NCI-H1694 treated with DMSO at 0.1 percent for 48 hours (cell line): ENCODE data around the gene GALNT14.
A peak's percentile ranks its signal among the peaks of the same experiment; 100 is the strongest.

Experiments used
- DNase-seq: peaks from one replicate; lab custom pipeline; 2025; lab: John Stamatoyannopoulos, UW

Gene GALNT14

GRCh38 chr2:31011587-31011986 lies 126.7 kb downstream of the GALNT14 start:
- DNase-seq, result no peak

DNA sequence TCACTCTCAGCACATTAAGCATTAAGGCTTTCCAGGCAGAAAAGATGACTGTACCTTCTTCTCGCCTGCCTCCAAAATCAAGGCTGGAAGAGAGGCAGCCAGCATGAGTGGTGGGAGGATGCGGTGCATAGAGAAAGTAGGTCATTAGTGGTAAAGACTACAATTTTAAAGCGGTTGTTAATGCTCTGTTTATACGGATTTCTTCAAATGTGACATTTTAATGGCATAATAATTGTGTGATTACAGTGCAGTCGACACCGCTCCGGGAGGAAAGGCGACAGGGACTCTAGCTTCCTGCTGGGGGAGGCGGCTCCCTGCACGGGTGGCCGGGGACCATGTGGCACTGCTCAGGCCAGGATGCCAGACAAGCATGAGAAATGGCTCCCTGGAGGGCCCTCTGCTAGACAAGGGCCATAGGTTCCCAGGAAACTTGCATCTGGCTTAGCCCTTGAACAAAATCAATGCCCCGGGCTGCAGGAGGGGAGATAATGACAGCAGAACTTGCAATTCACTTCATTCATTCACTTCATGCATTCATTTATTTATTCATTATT lies 129.6 kb downstream of the GALNT14 start:
- no peak for DNase-seq

DNA sequence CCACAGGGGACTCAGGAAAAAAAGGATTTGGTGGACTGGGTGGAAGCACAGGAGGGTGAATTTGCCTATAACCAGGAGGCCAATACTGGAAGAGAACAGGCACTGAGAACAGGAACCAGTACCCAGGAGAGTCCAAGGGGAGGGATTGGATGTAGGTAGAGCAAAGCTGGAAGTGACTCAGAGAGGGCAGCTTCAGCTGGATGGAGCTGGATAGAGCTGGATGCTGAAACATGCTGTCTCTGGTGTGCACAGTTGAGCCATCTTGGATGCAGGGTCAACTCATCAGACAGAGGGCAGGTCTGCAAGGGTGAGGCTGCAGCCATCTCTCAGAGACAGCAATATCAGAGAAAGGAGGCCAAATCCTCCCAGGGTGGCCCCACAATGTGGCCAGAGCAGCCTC lies 134.0 kb downstream of the GALNT14 start:
- no peak for DNase-seq

DNA sequence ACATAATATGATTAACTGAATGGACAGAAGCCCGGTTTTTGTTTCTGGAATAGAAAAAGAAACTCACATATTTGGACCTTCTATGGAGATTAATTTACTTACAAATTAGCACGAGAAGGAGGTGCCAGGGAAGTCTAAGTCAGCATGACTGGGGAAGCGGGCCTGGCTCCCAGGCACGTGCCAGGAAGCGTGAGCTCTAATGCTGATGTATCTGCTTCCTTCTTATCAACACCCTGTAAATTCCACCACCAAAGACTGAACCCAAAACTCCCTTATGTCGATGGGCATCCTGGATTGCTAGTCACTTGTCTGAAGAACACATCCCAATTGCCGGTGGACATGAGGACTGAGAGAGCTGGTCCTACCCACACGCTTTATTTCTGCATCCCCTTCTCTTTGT lies 134.5 kb downstream of the GALNT14 start:
- no peak for DNase-seq

- DNase-seq, result no peak
These were observed 135.6 kb downstream of the GALNT14 start for GRCh38 chr2:31002537-31003150.

- DNase-seq, result no peak
These were observed 137.3 kb downstream of the GALNT14 start for GRCh38 chr2:31000970-31001369.

- no peak for DNase-seq
These were observed 139.6 kb downstream of the GALNT14 start for GRCh38 chr2:30998672-30999071.

DNA sequence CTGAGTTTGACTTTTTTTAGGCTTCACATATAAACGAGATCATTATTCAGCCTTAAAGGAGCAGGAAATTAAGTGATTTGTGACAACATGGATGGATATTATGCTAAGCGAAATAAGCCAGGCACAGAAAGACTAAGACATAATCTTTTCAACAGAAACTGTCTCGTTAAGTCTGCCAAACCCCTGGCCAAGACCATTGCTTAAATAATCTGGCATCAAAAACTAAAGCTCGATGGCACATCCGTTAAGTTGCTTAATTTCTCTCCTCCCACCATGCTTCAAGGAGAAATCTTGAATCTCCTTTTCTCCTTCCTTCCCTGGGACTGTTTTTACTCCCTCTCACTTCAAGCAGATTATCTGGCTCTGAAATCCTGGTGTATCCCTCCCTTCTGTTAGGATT lies 140.3 kb downstream of the GALNT14 start:
- DNase-seq, result no peak

DNA sequence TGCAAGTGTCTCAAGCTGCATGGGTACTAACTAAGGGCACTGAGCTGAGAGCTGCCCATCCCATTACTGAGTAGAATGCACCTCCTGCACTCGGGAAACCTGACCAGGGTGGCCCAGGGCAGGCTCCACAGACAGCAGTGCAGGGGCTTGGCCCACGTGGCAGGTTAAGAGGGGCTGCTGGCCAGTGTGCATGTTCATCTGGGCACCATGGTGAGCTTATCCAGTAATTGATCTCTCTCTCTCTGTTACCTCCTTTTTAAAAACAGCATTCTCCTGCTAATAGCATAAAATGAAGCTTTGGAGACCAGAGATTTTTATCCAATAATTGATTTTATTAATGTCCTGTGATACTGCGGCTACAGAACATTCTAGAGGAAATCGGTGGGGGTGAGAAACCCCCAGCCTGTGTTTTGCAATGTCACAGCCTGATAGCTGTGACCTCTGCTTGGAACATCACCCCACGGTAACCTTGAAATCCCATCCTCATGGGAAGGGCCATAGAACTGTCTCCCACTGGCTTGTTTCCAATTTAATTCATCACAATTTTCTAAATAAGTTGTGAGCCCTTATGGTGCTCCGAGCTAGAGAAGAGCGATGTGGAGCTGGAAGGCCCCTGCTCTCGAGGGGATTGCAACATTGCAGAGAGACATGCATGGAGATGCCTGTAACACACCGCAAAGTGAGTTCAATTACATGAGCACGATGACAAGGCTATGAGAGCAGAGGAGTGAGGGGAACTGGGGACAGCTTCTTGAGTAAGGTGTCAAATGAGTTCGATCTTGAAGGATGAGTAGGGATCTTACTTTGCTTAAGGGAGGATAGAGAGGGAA lies 143.8 kb downstream of the GALNT14 start:
- DNase-seq, result peak; percentile 45

DNA sequence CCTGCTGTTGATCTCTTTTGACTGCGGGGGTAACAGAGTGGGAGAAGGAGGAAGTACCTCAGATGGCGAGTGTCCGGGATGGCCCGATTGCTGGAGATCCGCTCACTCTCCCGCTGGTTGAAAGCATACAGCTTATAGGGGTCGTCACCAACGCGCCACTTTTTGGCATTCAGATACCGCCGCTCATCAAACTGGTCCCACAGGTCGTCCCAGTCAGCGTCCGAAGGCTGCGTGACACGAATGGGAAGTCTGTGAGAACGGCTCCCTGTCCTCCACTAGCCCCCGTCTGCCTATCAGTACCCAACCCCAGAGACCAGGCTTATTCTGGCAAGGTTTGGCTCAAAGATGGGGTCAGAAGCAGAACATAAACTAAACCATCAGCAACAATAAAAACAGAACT lies 145.5 kb downstream of the GALNT14 start:
- no peak for DNase-seq

GRCh38 chr2:30990671-30991070 lies 147.6 kb downstream of the GALNT14 start:
- DNase-seq, result no peak

DNA sequence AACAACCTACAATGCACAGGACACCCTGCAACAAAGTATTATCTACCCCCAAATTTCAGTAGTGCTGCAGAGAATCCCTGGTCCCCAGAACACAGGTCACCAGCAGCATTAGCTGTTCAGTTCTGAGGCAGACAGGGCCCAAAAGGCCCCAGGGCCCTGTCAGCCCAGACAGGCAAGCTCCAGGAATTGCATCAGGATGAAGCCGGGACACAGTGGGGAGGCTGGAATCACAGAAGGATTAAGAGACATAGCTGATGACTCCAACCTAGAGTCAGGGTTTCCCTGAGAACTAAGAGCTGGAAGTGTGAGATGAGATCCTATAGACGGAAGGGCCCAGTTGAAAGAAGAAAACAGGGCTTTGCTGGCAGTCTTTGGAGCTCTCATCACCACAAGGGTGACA lies 148.1 kb downstream of the GALNT14 start:
- DNase-seq, result no peak

- DNase-seq, result no peak
These were observed 148.5 kb downstream of the GALNT14 start for GRCh38 chr2:30989746-30990145.

DNA sequence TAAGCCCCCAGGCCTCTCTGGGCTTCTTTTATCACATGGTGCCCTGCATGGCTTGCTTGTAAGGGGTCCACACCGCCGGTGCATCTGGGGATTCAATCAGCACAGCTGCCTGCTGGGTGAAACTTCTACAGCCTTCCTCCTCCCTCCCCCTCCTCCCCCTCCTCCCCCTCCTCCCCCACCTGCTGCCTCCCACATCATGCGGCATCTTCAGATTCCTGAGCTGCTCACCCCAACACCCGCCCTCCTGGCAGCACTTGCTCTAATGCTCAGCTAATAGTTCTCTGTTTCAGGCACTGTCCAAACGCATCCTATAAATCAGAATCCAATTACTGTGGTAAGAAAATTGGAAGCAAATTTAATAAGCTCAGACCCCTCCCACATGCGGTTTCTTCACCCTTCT lies 150.7 kb downstream of the GALNT14 start:
- DNase-seq, result no peak

DNA sequence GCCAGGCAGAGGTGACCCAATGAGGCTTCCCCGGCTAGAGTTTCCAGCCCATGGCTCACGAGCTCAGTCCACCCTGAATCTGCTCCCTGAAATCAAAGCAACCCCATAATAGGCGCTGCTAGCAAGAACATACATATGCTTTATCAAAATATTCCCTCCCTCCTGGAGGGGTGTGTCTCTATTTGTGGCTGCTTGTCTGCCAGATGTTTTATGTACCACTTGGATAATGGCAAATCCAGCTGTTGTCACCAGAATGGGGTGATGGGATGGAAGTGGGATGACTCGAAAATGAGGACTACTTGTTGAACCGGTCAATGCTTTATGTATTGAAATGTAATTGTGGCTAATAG lies 152.0 kb downstream of the GALNT14 start:
- no peak for DNase-seq

- no peak for DNase-seq
These were observed 152.6 kb downstream of the GALNT14 start for GRCh38 chr2:30985493-30986230.

DNA sequence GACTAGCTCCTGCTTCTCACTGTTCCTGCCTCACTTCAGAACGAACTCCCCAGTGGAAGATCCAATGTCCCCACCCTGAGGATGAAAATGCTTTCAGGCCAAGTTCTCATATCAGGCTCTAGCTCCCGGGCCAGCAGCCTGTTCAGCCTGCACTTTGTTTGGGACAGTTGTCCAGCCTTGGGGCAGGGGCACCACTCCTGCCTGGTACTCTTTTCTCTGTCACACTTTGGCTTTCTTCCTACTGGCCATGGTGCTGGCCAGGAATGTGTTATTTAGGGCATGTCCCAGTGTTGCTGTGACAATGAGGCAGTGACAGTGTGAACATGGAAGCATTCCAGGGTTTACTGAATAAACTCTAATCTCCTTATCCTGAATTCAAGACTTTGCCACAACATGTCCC lies 154.1 kb downstream of the GALNT14 start:
- DNase-seq, result no peak

- DNase-seq, result no peak
These were observed 156.7 kb downstream of the GALNT14 start for GRCh38 chr2:30981510-30981909.

DNA sequence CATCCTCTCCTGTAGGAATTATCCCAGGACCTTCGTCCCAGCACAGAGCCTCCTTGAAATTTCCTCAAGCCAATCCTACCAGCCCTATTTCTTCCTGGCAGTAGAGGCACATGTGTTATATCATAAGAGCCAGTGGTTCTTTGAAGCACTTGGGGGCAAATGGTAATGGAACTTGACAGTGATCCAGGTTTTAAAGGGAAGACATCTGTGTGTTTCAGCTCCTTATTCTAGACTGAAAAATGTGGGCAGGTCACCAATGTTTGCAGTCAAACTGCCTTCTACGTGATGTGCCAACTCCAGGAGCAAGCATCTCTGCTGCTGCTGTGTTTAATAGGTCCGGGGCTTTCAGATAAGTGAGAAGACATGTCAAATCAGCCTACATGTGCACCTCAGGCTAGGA lies 157.1 kb downstream of the GALNT14 start:
- DNase-seq, result no peak

GRCh38 chr2:30979822-30980245 lies 158.4 kb downstream of the GALNT14 start:
- DNase-seq, result peak; percentile 58

DNA sequence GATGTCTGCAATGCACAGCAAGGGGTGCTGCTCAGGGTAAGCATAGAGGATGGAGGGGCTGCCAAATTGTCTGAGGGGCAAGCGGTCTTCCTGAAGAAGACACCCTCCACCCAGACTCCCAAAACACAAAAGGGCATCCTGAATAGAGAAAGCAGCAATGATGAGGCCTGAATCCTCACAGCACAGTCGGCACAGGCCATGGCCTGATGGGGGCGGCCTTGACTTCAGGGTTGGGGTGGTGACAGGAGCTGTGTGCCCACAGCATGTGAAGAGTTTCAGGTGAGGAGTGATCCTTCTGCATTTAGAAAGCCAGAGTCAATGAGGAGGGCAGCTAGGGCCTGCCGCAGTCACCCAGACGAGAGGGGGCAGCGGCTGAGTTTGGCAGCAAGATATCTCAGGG lies 159.4 kb downstream of the GALNT14 start:
- no peak for DNase-seq

- DNase-seq, result no peak
These were observed 160.2 kb downstream of the GALNT14 start for GRCh38 chr2:30978044-30978443.

- no peak for DNase-seq
These were observed 163.1 kb downstream of the GALNT14 start for GRCh38 chr2:30975156-30975555.
